GM19328 (cell line): ENCODE data around the gene LIN7A.

Experiments
- ATAC-seq: cut with Tn5 transposase; IDR thresholded peaks from one replicate; pipeline ENCODE4 v1.9.1; 2021; ENCODE audit warnings: mild to moderate bottlenecking, moderate library complexity; ENCODE audit not compliant: unreplicated experiment

Gene LIN7A

DNA sequence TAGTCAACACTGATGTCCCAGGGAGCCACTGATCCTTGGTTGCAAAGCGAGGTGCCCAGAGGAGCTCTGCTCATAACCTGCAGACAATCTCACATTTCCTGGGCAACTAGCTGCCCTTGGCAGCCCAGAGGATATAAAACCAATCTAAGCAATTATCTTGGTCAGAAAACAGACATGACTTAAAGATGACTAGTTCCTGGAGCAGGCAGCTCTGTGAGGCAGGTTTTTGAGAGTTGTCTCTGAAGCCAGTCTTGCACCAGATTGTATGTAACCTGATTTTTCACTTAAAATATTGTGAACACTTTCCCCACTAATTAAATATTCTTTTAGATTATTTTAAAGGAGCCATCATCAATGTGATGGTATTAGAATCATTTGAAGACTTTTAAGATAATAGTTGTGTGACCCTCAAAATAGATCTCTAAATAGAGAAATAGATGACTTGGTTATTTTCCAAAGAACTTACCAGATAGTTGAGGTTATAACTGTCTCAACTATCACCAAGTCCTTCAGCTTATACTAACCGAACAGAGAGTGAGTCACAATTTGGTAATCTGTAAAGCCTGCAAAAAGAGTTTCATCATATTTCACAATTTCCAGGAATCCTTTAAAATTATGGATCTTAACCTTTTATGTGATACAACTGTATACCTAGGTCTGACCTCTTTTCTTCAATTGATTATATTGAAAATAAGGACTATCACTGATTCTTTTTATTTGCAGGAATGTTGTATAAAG lies 75.9 kb downstream of the LIN7A start:
- ATAC-seq = no peak

DNA sequence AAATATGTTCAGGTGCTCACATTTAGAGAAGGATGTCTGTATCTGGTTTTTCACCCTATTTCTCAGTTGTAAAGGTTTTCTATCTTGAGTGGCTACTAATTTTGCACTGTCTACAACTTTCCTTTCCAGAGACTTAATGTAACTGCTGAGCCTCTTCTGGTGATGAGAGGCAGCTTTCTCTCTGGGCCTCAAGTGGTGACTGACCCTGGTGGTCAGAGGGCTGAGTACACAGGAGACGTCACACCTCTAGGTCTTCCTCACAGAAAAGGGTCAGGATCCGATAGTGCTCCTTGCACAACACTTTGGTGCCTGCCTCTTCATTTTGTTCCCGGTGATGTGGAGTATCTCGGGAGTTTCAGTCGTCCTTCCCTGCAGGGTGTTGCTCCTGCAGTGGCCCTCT lies 76.8 kb downstream of the LIN7A start:
- no peak for ATAC-seq

DNA sequence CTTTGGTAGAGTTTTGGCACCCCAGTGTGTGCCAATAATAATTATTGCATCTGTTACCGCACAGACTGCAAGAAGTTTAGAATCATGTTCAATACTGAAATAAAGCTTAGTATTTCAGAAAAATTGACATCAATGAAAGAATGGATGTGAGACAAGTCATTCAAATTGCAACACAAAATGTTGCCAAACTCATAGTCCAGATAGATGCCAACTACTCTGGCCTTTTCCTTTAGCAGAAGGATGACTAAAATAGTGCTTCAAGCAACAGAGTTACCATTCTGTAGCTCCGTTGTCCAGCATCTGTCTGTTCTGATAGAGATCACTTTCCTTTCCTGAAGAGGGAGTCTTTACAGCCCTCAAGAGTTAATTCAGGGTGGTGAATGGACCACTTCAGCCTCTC lies 77.5 kb downstream of the LIN7A start:
- no peak for ATAC-seq

DNA sequence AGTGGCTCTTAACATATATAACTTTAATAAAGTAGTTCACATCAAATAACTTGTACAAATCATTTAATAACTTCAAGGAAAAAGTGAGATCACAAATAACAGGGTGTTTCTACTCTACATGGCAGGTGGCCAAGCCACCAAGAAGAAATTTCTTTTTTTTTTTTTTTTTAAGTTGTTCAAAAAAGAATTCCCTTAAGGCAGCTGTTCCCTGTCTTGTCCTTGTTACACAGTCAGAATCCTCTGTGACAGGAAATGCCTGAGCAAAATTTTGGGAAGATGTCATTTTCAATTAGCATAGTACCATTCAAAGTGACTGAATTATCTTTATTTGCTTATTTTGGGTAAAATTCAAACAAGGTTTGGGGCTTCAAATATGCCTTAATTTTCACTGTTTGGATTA lies 79.4 kb downstream of the LIN7A start:
- no peak for ATAC-seq

DNA sequence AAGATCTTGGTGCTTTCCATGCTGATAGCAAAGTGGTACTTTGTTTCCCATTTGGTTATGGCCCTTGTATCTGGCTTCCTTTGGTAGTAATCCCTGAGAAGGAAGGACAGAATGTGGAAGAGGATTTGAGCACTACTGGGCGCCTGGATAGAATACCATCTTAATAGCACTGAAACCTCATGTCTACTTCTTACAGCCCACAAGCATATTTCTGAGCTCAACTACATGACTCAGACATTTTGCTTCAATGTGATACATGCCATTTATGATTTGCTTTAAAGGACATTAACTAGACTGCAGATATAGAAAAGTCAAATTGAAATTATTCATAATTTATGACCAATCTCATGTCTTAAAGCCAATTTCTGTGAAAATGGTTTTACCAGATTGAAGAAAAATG lies 80.4 kb downstream of the LIN7A start:
- ATAC-seq = no peak

DNA sequence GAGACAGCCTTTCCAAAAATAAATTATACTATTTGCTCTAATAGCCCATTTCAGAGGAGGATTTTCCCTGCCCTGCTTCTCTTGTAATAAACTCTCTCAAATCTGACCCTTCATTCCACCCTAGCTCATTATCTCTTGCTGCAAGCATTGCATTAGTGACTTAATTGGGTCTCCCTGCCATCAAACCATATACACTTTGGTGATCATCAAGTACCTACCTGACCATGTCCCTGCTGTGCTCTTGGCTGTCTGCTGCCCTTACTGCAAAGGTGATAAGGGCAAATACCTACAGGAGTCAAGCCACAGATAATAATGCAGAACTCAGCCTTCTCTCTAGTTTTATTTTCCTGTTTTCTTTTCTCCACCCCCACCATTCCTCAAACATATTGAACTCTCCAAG lies 88.4 kb downstream of the LIN7A start:
- no peak for ATAC-seq

DNA sequence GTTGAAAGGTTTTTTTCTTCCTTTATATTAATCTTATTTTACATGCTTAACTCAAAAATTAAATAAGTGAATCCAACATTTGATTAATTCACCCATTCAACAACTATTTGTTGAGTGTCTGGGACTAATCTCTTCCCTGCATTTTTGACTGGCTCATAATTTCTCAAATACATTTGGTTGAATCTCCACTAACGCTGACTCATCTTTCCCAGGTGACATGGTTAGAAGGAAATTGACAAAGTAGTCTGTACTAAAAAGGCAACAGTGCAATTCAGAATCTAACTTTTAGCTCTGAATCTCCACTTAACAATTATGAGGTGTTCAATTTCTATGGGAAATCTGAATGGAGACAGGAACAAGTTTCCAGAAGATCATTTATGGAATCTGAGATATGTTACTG lies 88.9 kb downstream of the LIN7A start:
- no peak for ATAC-seq

DNA sequence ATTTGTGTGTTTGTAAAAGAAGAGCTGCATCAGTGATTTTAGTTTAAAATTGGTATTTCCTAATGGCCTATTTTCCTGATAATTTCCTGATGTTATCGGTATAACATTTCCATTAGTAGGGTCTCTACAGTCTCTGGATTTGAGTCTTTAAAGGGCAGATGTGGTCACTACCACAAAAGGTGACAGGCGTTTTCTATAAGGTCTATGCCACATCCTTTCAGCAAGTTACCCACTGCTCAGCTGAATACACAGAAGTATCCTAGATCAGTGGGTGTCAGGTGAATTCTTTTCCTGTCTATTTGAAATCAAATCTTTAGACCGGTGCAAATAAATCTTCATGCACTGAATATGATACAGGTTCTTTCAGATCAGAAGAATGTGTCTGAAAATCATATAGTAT lies 90.2 kb downstream of the LIN7A start:
- no peak for ATAC-seq

DNA sequence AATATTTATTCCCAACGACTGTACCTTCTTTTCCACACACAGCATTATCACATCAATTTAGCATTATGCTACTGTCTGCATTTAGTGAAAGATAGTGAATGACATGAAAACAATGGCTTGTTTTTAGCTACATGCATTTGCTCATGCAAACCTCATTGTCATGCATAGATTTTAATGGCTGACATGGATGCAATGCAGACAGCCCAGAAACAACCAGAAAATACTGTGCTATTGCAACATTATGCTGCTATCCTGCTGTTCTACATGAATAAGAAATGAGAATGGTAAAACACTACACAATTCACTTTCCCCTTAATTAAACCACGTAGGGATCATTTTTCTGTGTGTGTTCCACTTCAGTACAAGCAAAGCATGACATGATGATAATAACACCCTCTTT lies 90.8 kb downstream of the LIN7A start:
- ATAC-seq = no peak

DNA sequence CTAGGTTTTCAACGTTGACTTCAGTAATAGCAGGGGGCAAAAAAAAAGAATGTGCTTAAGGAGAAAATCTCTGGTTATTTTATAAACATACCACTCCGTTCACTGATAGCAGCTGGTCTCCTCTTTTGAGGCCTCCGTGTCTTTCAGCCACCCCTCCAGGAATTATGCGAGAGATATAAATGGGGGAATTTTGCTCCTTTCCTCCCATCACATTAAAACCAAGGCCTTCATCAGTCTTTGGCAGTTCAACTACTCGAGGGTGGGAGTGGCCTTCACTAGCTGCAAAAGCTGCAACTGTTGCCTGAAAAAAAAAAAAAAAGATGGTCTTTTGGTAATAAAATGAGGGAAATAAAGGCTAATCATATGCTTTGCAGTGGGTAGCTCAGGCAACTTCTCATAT lies 92.1 kb downstream of the LIN7A start:
- ATAC-seq = no peak

DNA sequence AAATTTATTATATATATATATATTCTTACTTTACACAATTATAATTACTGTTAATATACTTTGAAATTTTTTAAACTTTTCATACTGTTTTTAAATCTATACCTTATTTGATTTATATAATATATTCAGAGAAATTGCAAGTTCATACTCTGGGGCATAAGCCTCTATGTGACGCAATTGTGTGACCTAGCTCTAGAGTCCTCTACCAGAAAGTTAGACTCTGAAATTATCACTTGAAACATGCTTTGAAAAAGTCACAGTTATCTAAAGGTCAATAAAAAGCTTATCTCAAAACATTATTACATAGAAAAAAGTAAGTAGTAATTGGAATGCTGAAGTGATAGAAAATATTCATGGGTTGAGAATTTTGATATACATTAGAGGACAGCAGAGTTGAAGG lies 93.8 kb downstream of the LIN7A start:
- ATAC-seq = no peak

DNA sequence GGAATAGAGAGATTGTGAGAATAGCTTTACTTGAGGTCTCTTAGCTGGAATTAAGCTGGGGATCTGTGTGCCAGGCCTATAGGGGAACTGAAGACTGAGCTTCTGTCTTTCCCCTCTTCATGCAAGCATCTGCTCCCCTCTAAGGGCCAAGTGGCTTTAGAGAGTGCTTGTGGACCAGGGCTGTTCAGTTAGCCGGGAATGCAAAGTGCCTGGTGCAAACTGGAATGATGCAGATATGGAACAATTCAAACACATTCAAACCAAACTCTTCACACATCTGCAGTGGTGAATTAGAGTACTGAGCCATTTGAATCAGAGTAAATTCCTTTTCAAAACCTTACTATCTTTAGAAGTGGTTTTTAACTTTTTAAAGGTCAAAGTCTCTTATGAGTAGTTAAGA lies 99.0 kb downstream of the LIN7A start:
- peak; percentile 48 for ATAC-seq

DNA sequence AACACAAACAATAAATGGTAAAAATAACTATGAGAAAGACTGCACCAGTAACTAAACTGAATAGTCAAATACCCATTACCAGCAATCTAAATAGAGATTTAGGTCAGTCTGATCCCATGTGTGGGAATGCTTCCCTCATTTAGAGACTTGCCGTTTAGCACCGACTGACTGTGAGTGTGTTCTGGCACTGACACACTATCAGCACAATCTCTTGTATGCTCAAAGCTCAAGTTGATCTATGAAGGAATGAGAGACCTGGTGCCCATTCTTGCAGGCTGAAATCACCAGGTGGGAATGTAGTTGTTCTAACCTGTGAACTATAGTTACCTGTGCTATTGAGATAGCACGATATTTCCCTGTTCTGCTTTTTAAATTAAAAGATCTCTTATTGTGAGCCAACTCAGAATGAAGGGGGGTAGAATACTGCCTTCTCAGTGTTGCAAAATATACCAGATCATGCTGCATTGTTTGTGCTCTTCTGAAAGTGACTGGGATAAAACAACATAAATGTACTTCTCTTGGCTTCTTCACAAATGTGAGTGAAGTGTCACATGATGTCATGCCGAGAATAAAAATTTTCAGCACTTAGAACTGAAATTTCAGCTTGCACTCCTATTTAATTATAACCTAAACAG lies 99.6 kb downstream of the LIN7A start:
- no peak for ATAC-seq

DNA sequence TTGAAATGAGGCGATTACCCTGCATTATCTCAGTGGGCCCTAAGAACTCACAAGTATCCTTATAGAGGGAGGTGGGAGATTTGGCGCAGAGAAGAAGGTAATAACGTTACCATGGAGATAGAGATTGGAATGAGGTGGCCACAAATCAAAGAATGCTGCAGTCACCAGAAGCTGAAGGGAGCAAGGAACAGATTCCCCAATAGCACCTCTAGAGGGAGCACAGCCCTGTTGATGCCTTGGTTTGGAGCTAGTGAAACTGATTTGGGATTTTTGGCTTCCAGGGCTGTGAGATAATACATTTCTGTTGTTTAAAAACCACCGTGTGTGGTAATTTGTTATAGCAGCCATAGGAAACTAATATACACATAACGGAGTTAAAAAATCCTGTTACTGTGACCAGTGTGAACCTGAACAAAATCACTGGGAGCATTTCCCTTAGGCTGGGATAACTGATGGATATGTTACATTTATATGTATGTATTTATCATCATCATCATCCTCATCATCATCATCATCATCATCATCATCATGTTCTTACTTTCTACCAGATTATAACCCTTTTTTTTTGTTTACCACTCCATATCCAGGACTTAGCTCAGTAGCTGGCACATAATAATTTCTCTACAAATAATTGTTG lies 100.3 kb downstream of the LIN7A start:
- ATAC-seq = no peak

DNA sequence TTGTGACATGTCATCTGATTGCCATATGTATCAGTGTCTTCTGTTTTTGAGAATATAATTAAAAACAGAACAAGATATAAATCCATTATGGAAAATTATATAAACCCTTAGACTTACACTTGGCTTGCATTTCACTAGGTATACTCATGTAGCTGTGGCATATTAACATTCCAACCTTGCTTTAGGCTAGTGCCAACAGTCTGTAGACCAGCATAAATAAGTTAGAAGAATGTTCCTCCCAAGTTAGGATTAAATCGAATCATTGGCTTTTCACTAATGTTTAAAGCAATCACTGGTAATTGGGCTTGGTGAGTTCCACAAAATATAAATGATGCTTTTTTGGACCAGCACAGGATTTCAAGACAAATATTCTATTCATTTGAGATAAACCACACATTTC lies 103.0 kb downstream of the LIN7A start:
- no peak for ATAC-seq

DNA sequence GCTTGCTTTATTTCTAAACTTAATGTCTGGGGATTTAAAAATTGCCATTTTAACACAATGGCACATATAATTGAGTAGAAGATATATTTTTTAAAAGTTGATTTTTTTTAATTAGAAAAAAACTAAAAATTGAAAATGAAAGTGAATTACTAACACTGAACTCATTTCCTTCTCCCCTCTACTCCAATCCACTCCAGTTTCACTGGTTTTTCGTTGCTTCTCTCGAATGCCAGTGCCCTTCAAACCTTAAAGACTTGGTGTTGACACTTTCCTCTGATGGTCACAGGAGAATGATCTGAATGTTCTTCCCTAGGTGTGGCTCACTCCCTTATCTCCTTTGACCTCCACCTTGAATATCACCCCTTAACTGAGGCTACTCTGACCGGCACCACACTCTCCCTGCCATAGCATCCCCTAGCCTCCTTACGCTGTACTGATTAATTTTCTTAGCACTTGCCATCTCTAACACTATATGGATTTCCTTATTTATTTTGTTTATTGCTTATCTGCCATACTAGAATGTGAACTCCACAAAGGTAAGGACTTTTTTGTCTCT lies 107.1 kb downstream of the LIN7A start:
- no peak for ATAC-seq

DNA sequence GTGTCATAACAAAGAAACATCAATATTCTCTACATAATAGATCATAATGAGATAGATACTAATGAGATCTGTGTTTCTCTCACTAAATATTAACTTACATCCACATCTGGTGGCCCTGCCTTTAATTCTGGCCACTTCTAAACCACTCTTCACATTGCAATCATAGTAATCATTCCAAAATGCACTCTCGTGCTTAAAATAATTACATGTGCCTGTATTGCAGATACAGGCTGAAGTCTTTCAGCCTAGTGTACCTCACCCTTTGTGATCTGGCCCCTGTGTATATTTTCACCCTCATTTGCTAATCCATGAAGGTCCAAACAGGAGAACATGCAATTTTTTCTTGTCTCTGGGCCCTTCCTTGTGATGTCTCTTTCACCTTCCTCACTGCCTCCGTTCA lies 108.0 kb downstream of the LIN7A start:
- ATAC-seq = no peak

DNA sequence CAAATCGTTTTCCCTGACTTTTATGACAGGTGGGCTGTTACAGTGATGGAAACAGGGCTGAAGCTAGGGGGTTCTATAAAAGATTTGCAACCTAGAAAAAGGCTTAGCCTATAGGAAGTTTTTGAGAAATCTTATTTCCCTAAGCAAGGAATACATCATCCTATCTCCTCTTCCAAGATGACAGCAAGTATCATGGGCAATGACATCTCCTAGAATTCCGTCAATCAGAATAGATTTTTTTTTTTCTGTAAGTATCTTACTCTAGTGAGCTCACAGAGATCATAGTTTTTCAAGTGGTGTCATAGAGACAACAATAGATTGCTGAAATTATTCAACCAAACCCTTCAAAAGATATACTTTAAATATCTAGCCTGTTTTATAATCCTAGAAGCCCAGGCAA lies 112.2 kb downstream of the LIN7A start:
- no peak for ATAC-seq

DNA sequence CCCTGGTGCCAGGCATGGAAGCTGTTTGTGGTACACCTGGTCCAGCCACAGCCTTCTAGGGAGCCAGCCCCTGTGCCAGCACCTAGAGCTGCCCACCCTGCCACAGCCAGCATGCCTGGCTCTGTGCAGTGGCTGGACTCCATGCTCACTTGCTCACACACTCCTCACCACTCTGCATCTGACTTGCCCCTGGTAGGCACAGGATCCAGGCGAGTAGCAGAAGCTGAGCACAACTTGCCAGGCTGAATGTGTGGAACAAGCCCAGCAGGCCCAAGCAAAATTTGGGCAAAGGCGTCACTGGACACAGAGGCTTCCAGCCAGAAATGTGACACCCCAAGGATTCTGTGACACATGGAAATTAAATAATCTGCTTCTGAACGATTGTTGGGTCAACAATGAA lies 114.3 kb downstream of the LIN7A start:
- ATAC-seq = no peak

DNA sequence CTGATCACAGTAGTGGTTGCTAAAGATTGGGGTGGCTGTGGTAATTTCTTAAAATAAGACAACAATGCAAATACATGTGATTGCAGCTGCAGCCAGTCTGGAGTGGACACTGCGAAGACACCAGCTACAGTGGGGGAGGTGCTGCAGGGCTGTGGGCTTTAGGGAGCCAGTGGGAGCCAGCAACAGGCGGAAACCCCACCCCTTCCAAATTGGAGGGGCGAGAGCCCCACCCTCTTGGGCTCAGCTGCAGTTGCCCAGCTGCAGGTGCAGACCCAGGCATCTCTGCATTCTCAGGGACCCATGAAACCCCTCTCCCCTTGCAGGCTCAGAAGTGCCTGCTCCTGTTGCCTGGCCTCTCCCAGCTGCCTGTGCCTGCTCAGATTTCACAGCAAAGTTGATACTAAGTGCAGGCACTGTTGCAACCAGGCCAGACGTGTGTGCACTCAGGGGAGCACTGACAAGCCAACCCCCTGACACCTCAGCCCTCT lies 116.2 kb downstream of the LIN7A start:
- no peak for ATAC-seq

DNA sequence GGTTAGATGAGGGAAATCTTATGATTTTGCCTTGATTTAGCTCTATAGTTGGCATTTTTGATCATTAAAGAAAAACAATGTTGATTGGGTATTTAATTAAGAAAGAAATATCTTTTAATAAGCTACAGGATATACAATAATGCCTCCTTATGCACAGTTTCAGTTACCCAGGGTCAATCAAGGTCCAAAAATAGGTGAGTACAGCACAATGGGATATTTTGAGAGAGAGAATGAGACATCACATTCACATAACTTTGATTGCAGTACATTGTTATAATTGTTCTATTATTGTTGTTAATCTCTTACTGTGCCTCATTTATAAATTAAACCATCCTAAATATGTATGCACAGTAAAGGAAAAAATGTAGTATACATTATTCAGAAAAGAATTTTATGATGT lies 118.9 kb downstream of the LIN7A start:
- no peak for ATAC-seq

DNA sequence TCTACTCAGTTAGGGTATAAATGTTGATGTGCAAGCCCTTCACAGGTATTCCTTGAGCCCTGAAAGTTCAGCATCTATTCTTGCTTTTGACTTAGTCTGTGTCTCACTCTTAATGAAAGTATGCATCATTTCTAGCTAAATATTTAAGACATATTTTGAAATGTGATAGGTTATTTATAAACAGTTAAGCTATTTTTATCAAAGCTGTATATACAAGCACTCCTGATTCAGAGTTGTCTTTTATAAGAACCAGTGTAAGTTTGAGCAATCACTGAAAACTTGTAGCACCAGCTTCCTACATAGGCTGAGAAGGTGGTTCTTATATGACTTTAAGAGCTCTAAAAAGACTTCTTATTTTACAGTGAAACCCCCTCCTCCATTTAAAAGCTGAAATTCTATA lies 122.4 kb downstream of the LIN7A start:
- ATAC-seq = no peak
